ENCODE data around the gene DACH1. TPM values are rescaled to one million over a fixed set of nuclear protein-coding genes. Genes with fewer than 3 reads are reported as not detected.

The DACH1 gene
- polyA plus RNA-seq, 3 donors = 0.03 to 0.69 (median 0.26) TPM

- intact Hi-C loops (cut with micrococcal nuclease) = no loop called here
- no CpG with 5 or more reads among the region's 2 CpGs for WGBS (ENCODE audit: insufficient coverage)
- no peaks in the 10 kb centered on the region for H3K36me3 ChIP-seq (replicated peaks in 1 of 2; ENCODE audit: control insufficient read depth in 1 of 2, insufficient read depth in 2 of 2, low read length in 2 of 2)
- H3K4me3 ChIP-seq (replicated peaks in 1 of 3; ENCODE audit: low read depth in 2 of 3, low read length in 3 of 3) = no peak overlapping the region
- peaks cover 0 to 2% of the 10 kb centered on the region in 2 donors for H3K36me3 Mint-ChIP-seq
- H3K4me1 Mint-ChIP-seq = no peaks in the 10 kb centered on the region
- no peaks in the 10 kb centered on the region for H4K20me1 ChIP-seq (ENCODE audit: insufficient read depth, low read length)
- no peaks in the 10 kb centered on the region for H3K27me3 ChIP-seq (ENCODE audit: control insufficient read depth in 2 of 2, insufficient read depth in 2 of 2, low read length in 2 of 2)
- H3K9ac ChIP-seq (ENCODE audit: insufficient read depth, low read length, poor library complexity, severe bottlenecking) = no peak overlapping the region
- no peaks in the 10 kb centered on the region for H3K9me3 Mint-ChIP-seq
- H2AFZ ChIP-seq (ENCODE audit: insufficient read depth, low read depth, low read length, poor library complexity, severe bottlenecking) = no peak overlapping the region
- no peak for DNase-seq
- H3K4me3 Mint-ChIP-seq = no peak overlapping the region
- TF ChIP-seq CTCF (IDR thresholded peaks at IDR 0.05) = no peak
- no peak overlapping the region for H3K27ac ChIP-seq (ENCODE audit: low read depth in 1 of 2, low read length in 2 of 2)
- H3K4me1 ChIP-seq (ENCODE audit: control insufficient read depth in 1 of 2, insufficient read depth in 2 of 2, low read length in 2 of 2) = no peaks in the 10 kb centered on the region
- H3K4me2 ChIP-seq (replicated peaks; ENCODE audit: extremely low read depth, low read length, poor library complexity, severe bottlenecking) = no peak overlapping the region
- H3K9me3 ChIP-seq (replicated peaks in 1 of 2; ENCODE audit: control insufficient read depth in 1 of 2, insufficient read depth in 1 of 2, low read length in 2 of 2) = no peaks in the 10 kb centered on the region
- H3K27ac Mint-ChIP-seq = no peak overlapping the region
- no peaks in the 10 kb centered on the region for H3K27me3 Mint-ChIP-seq (ENCODE audit: low read depth in 3 of 3)
- H3K79me2 ChIP-seq (ENCODE audit: insufficient read depth, low read length) = no peaks in the 10 kb centered on the region
These were observed 350.0 kb downstream of the DACH1 start for GRCh38 chr13:71517004-71517403.

DNA sequence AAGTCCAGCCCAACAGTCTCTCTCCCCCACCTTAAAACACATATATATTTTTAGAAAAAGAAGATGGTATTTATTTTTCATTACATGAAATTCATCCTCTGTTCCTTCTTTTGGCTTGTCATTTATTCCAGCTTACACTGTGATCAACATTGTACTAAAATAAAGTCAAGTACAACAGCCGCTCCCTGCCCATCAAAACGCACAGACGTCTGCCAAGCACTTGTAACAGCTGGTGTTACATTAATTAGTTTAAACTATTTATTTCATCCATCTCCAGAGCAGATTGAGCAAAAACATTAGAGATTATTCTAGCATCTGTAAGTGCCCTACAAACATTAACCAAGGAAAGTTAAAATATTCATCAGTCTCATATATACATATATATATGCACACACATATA is 350.5 kb downstream of the DACH1 start:
- no peak overlapping the region for H3K4me3 Mint-ChIP-seq
- Histone ChIP-seq H3K27ac (ENCODE audit: low read depth in 1 of 2, low read length in 2 of 2) (no peak overlapping the region), H3K4me1 (ENCODE audit: control insufficient read depth in 1 of 2, insufficient read depth in 2 of 2, low read length in 2 of 2) (no peaks in the 10 kb centered on the region), H3K9me3 (replicated peaks in 1 of 2; ENCODE audit: control insufficient read depth in 1 of 2, insufficient read depth in 1 of 2, low read length in 2 of 2) (no peaks in the 10 kb centered on the region), H3K9ac (ENCODE audit: insufficient read depth, low read length, poor library complexity, severe bottlenecking) (no peak overlapping the region), H3K79me2 (ENCODE audit: insufficient read depth, low read length) (no peaks in the 10 kb centered on the region), H3K27me3 (ENCODE audit: control insufficient read depth in 2 of 2, insufficient read depth in 2 of 2, low read length in 2 of 2) (no peaks in the 10 kb centered on the region), H3K4me3 (replicated peaks in 1 of 3; ENCODE audit: low read depth in 2 of 3, low read length in 3 of 3) (no peak overlapping the region), H3K4me2 (replicated peaks; ENCODE audit: extremely low read depth, low read length, poor library complexity, severe bottlenecking) (no peak overlapping the region), H2AFZ (ENCODE audit: insufficient read depth, low read depth, low read length, poor library complexity, severe bottlenecking) (no peak overlapping the region), H3K36me3 (replicated peaks in 1 of 2; ENCODE audit: control insufficient read depth in 1 of 2, insufficient read depth in 2 of 2, low read length in 2 of 2) (no peaks in the 10 kb centered on the region), H4K20me1 (ENCODE audit: insufficient read depth, low read length) (no peaks in the 10 kb centered on the region)
- H3K4me1 Mint-ChIP-seq = no peaks in the 10 kb centered on the region
- intact Hi-C loops (cut with micrococcal nuclease) = no loop called here
- DNase-seq = no peak
- no peaks in the 10 kb centered on the region for H3K27me3 Mint-ChIP-seq (ENCODE audit: low read depth in 3 of 3)
- peaks cover 0 to 2% of the 10 kb centered on the region in 2 donors for H3K36me3 Mint-ChIP-seq
- no peak for TF ChIP-seq CTCF (IDR thresholded peaks at IDR 0.05)
- WGBS (ENCODE audit: insufficient coverage) = no CpG with 5 or more reads among the region's 3 CpGs
- no peak overlapping the region for H3K27ac Mint-ChIP-seq
- H3K9me3 Mint-ChIP-seq = peaks cover 0 to 2% (median 0%) of the 10 kb centered on the region in 7 donors

Measured in CD14-positive monocyte (primary cell).